Kidney (tissue), 14 donors: ENCODE data around the gene CRYBG2. TPM values are rescaled to one million over a fixed set of nuclear protein-coding genes. Genes with fewer than 3 reads are reported as not detected.

Experiments used
- DNase-seq, 5 donors: peaks; one replicate each; pipeline ENCODE4 v3.0.0-alpha.2; 2013 to 2020
- FAIRE-seq: peaks from 2 replicates; lab custom pipeline; 2012; peaks lifted over from hg19 to GRCh38; lab: Jason Lieb, UNC
- H3K27ac ChIP-seq, 2 donors: one replicate each; pipeline ENCODE4 v1.7.0; 2013; ENCODE audit warnings: low read depth in 2 of 2, low read length in 2 of 2, inconsistent platforms in 1 of 2
- H3K27me3 ChIP-seq: one replicate; pipeline ENCODE4 v1.7.1; 2013; ENCODE audit warnings: low read length, inconsistent platforms; ENCODE audit not compliant: control insufficient read depth, insufficient read depth
- H3K36me3 ChIP-seq, 3 donors: one replicate each; pipeline versions ENCODE4 v1.7.0 to v1.7.1; 2013; ENCODE audit warnings: low read length in 3 of 3, control low read depth in 1 of 3, inconsistent platforms in 1 of 3; ENCODE audit not compliant: insufficient read depth in 3 of 3, control insufficient read depth in 2 of 3
- H3K4me1 ChIP-seq, 3 donors: one replicate each; pipeline versions ENCODE4 v1.7.0 to v1.7.1; 2013; ENCODE audit warnings: low read length in 3 of 3, inconsistent platforms in 1 of 3, low read depth in 1 of 3; ENCODE audit not compliant: control insufficient read depth in 2 of 3, insufficient read depth in 2 of 3
- H3K4me3 ChIP-seq, 3 donors: one replicate each; pipeline versions ENCODE4 v1.7.0 to v1.8.1; 2013; ENCODE audit warnings: low read length in 3 of 3, control low read depth in 1 of 3, inconsistent platforms in 1 of 3
- H3K9ac ChIP-seq, 3 donors: one replicate each; pipeline versions ENCODE4 v1.7.0 to v1.7.1; 2013; ENCODE audit warnings: low read length in 3 of 3, control low read depth in 1 of 3, inconsistent platforms in 1 of 3
- H3K9me3 ChIP-seq, 3 donors: one replicate each; pipeline versions ENCODE4 v1.7.0 to v1.7.1; 2013; ENCODE audit warnings: low read length in 3 of 3, control low read depth in 1 of 3, inconsistent platforms in 1 of 3; ENCODE audit not compliant: control insufficient read depth in 2 of 3, insufficient read depth in 1 of 3
- CTCF ChIP-seq: IDR thresholded peaks from 3 replicates; pipeline ENCODE4 v1.5.1; 2012; ENCODE audit warnings: mild to moderate bottlenecking, moderate library complexity, borderline replicate concordance; ENCODE audit not compliant: insufficient read depth; ENCODE audit errors: extremely low read depth
- intact Hi-C: fragments of 100-400 bp; cut with DNase I; formaldehyde crosslinking; loops from one replicate; pipeline ENCODE4 v1.11.1; 2022
- polyA plus RNA-seq: library from polyadenylated mRNA; stranded (reverse); fragments of 350-450 nt; fragmentation: Illumina TruSeq; extraction: RNeasy Lipid Tissue Mini Kit (QIAGEN cat#74804); gene quantifications from one replicate; pipeline ENCODE4 v1.2.3, GENCODE V29; 2014; ENCODE audit warnings: low read depth, low replicate concordance; ENCODE audit not compliant: insufficient read depth
- total RNA-seq: library from RNA; stranded (reverse); fragmentation: NEBNext Ultra II Directional; extraction: Animal tissue kit (Norgen Biotek cat#: 25700); gene quantifications from one replicate; pipeline ENCODE4 v1.2.1, GENCODE V29; 2021
- donor health status: control.
- donor health status: control.
- donor health status: control.
- donor health status: control.
- donor health status: control.
- donor health status: DM: yes; HTN: yes; CAD: no.
- donor health status: Normal renal cell carcinoma (clear cell type).

CRYBG2 gene
- total and polyA plus RNA-seq, 2 donors from 2014 or later: 2.2 TPM; not detected in 1

- no peak for TF ChIP-seq CTCF
- FAIRE-seq: no peak
- no peaks in the 10 kb centered on the region for H3K4me1 ChIP-seq
Measured at GRCh38 chr1:26344147-26344920, 9.6 kb downstream of the CRYBG2 start.

GRCh38 chr1:26340047-26340481 lies 13.9 kb downstream of the CRYBG2 start:
- Histone ChIP-seq H3K36me3 (no peaks in the 10 kb centered on the region), H3K4me3 (no peak overlapping the region), H3K9me3 (no peaks in the 10 kb centered on the region), H3K4me1 (peaks cover 0 to 5% (median 0%) of the 10 kb centered on the region in 3 donors), H3K27me3 (peaks cover 4% of the 10 kb centered on the region), H3K9ac (no peak overlapping the region), H3K27ac (no peak overlapping the region)
- FAIRE-seq (no peak), DNase-seq (no peak)
- intact Hi-C loops: no loop called here
- TF ChIP-seq CTCF: no peak

More at GRCh38 chr1:26344147-26344920, 9.6 kb downstream of the CRYBG2 start:
- Histone ChIP-seq H3K27ac (no peak overlapping the region), H3K9ac (no peak overlapping the region), H3K4me3 (no peak overlapping the region), H3K27me3 (no peaks in the 10 kb centered on the region), H3K9me3 (no peaks in the 10 kb centered on the region), H3K36me3 (no peaks in the 10 kb centered on the region)
- intact Hi-C loops: no loop called here
- no peak for DNase-seq

- Histone ChIP-seq H3K4me1 (peaks cover 0 to 5% (median 0%) of the 10 kb centered on the region in 3 donors), H3K36me3 (no peaks in the 10 kb centered on the region), H3K9me3 (no peaks in the 10 kb centered on the region), H3K27me3 (peaks cover 4% of the 10 kb centered on the region), H3K27ac (no peak overlapping the region), H3K4me3 (no peak overlapping the region), H3K9ac (no peak overlapping the region)
- FAIRE-seq (no peak), DNase-seq (no peak)
- intact Hi-C loops: no loop called here
- TF ChIP-seq CTCF: no peak
Measured at GRCh38 chr1:26338670-26339069, 15.3 kb downstream of the CRYBG2 start.
